HuH-7.5 (cell line): ENCODE results near the gene SLC5A12.

Experiments
- DNase-seq: peaks from one replicate; pipeline ENCODE4 v3.0.0; 2011; ENCODE audit warnings: low spot score

Gene SLC5A12

DNA sequence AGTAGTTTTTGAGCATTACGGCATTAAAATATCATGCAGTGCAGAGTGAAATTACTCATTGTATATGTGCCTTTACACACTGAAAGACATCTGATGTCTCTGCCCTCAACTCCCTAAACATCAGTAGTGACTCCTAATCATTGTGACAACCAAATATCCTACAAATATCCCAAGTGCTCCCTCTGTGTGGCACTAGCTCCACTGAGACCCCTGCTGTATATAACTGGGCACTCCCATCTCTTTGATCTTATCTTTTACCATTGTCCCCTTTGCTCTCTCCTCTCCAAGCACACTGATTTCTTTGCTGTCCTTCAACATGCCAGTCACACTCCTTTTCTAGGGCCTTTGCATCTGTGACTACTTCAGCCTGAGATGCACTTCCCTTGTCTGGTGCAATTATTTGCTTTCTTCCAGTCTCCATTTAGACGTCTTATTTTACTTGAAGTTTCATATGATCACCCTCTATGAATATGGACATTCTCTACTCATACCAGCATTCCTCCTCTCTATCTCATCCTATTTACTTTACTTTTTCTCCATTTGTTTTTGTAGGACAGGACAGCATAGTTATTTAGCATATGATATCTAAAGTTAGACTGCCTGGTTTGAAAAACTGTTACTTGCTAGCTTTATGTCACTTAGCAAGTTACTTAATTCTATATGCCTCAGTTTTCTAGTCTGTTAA is 2.4 kb downstream of the SLC5A12 start:
- DNase-seq, result no peak

DNA sequence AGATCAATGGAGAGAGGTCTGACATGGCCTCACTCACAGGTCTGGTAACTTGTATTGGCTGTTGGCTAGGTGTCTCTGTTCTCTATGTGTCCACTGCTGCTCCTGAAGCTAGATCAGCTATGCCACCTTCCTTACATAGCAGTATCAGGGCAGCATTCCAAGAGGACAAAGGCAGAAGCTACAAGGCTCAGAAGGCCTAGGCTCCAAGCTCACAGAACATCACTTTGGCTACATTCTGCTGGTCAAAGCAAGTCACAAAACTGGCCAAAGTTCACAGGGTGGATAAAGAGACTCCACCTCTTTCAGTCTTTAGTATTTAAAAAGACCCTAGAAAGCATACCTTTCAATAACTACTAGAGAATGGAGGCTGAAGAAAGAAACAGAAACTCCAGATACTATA is 4.1 kb downstream of the SLC5A12 start:
- no peak for DNase-seq

DNA sequence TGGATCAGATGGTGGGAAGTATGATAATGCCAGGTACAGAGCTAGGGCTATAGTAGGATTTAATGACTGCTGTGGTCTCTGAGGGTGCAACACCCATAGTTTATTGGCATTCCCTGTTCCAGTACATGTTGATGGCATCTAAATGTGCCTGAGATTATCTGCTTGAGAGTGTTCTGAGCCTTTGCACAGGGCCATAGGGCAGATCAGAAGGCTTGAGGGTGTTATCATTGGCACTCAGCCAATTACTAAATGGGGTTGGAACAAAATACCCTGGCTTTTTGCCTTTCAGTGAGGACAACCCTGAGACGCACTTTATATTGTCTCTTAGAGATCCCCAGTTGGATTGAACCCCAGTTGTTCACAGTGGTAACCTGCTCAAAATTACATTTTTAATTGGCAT is 6.7 kb downstream of the SLC5A12 start:
- no peak for DNase-seq

DNA sequence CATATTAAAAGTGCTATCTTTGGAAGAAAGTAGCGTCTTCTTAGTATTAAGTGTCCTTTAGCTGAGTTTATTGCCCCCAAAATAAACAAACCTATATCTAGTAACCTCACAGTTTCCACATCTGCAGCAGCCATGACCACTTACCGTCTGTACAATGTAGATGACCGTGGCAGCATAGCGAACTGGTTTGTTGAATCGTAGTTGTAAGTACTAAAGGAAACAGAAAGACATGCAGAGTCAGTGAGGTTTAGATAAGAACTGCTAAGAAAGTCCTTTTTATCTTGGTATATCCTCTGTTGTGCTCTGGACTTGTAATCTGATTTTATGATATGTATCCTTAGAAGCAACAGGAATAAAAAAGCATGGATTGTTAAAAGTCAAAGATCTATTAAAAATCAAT is 9.4 kb downstream of the SLC5A12 start:
- no peak for DNase-seq

DNA sequence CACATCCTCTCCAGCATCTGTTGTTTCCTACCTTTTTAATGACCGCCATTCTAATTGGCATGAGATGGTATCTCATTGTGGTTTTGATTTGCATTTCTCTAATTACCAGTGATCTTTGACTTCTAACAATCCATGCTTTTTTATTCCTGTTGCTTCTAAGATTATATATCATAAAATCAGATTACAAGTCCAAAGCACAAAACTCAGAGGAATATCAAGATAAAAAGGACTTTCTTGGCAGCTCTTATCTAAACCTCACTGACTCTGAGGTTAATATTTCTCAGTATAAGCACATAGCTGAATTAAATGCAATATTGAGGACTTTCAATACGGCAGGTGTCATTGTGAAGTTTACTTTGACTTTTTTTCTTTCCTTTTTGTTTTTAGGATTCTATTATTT is 11.4 kb downstream of the SLC5A12 start:
- DNase-seq, result no peak

DNA sequence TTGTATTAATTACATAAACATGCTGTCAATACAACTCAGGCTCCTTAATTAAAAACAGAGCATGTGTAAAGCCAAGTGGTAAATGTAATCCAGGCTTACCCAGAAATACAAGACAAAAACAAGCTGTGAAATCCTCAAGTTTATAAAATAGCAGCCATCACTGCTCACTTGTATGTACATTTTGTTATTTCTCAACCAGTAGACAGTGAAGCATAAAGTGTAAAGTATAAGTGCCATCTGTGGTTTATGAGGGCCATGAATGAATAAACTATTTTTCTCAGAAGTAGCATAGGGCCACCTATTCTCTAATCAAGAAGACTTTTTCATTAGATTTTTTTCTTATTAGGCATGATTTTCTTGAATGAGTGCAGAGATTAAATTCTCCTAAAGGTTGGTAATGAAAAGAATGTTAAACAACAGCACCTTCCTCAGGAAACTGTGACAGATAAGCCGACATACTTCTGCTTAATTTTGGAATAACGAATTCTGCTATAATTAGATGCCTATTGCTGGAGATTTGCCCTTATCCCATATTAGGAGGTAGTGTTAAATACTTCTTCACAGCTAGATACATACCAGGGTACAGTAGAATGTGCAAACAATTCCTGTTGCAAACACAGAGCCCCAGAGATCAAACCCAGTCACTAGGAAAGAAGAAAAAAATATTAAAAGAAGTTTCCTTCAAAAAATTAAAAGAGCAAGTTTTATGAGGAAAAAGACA is 13.0 kb downstream of the SLC5A12 start:
- no peak for DNase-seq

DNA sequence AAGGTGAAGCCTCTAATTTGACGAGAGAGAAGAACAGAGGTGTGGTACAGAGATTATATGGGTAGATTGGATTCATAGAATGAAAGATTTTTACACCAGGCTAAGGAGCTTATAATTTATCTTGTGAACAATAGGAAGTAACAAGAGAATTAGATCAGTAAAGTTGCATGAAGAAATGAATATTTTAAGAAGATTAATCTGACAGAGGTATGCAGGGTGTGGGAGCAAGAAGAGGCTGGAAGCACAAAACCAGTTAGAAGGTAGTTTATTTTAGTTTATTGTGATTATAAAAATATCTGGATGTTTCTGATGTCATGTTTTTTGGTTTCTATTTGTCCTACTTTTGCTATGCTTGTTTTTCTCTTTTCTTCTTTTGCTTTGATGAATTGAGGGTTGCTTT is 15.7 kb downstream of the SLC5A12 start:
- DNase-seq, result no peak

DNA sequence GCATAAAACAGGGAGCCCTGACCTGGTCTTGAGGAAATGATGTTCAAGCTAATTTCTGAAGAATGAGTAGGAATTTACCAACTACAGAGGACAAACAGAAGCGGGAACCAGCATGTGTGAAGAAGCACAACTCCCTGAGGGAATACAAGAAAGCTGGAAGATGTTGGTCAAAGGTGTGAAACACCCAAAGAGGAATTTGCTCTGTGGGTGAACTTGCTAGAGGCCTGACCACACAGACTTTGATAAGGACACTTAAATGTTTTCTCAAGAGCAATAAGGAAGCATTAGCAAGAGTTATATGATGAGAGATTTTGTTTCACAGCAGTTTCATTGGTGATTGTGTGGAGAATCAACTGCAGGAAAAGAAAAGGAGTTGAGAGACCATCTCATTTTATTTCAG is 17.6 kb downstream of the SLC5A12 start:
- DNase-seq, result no peak

DNA sequence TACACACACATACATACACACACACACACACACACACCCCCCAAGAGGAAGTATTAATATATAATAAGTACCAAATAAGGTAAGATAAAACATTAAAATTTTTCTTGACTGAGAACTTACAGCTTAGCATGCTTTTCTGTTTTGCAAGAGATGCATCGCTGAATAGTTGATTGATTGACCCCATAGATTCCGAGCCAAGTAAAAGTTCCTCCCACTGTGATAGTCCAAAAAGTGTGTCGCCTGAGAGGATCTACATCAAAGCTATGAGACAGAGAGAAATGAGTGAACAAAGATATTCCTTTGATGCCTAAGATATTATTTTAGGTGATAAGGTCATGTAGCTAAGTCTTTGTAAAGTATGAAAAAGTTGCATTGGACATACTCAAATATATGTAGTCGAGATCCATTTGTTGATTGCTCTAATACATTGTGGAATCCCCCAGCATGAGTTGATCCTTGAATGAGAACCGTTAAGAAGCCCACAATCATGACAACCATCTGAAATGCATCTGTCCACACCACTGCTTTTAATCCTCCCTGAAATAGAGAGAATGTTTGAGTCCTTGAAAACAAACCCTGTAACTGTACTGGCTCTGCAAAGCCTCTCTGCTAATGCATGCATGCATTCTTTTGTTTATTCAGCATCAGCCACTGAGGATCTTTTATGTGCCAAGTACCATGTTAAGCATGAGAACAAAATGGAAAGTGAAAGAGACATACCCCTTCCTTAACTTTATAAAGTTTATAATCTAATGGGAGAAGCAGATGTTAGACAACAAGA is 18.3 kb downstream of the SLC5A12 start:
- DNase-seq, result no peak

DNA sequence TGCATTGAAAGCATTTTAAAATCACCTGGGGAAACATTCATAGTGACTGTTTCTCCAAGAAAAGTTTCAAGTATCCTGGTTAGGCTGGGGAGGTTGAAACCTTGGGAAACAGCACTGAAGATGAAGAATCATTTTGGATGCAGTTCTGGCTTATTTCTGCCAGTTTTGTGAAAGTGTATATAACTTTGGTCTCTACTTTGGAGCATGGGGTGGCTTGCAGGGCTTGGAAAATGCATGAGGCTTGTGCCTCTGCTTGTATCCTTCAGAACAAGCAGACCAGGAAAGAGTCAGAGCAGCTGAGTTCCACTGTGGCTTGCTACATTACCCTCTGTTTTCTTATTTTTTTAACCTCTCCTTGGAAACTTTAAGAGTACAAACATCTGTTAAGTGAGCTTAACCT is 19.5 kb downstream of the SLC5A12 start:
- DNase-seq, result no peak

DNA sequence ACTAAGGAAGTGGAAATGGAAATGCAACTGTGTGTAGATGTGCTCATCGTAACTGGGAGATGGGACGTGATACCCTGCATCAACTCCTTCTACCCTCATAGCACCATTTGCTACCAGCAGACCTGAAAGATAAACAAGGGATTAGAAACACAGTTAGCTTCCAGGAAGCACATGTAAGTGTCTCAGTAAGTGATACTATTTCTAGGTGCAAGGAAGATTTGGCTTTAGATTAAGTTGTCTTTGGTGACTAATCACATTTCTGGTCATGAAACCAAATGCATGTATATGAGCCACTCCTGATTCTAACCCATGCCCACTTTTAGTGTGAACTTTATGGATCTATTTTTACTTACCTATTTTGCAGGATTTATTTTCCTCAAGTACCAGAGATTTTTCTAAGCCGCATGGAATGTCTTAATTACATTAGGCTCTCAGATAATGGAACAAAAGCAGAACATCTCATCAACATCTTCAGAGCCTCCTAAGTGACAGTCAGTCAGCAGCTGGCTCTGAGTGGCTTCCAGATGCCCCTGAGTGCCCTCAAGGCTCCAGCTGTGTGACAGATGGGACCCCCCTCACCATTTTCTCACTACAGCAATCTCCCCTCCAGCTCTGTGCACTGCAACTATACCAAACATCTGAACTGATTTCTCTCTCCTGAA is 21.2 kb downstream of the SLC5A12 start:
- DNase-seq, result no peak

DNA sequence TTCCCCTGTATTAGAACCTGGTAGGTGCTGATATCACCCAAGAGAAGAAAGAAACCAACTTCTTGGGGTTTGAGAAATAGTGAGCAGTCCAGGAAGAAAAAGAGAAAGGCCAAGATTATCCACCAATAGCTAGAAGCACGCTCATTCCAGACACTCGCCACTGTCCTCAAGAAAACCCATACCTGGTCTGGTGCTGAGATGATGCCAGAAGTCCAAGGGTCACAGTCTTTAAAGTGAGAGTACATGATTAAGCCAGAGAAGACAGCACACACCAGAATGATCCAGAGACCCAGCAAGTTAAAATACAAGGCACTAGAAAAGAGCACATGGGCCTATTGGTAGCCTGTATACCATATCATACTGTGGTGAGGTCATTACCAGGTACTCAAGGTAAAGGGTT is 23.6 kb downstream of the SLC5A12 start:
- DNase-seq, result no peak

DNA sequence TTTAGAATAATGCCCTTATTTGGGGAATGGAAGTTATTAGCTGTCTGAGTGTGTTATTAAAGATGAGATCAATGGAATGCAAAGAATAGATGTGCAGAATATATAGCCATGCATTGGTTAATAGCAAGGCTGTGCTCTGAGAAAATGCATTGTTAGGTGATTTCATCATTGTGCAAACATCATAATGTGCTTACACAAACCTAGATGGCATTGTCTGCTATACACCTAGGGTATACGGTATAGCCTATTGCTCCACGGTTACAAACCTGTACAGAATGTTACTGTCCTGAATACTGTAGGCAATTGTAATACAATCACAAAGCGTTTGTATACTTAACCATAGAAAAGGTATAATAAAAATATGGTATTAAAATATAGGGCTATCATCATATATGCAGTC is 25.5 kb downstream of the SLC5A12 start:
- DNase-seq, result no peak

DNA sequence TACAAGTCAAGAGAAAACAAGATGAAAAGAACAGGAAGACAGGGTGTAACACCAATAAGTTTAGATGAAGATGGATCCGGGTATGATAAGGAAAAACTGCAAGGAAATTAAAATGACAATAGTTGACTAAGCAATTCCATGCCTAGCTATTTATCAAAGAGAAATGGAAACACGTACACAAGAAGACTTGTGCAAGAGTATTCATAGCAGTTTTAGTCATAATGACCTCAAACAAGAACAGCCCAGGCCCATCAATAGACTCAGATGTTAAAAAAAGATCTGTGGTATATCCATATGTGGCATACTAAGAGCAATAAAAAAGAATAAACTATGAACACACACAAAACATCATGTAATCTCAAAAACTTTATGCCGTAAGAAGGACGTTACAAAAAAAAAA is 33.2 kb downstream of the SLC5A12 start:
- DNase-seq, result no peak

DNA sequence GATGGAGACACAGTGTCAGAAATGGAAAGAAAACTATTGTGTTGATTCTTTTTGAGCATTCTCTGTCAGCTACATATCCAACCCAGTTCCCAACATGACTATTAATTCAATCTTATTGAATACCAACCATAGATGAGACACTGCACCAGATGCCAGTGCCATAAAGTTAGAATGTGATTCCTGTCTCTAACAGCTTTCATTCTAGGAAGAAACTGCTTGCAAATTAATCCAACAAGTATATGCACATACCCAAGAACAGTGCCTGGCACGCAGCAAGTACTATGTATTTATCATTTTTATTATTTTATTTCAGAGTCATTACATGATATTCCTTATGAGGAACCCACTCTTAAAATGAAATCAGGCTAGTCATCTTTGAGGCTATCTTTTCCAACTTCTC is 34.5 kb downstream of the SLC5A12 start:
- no peak for DNase-seq

DNA sequence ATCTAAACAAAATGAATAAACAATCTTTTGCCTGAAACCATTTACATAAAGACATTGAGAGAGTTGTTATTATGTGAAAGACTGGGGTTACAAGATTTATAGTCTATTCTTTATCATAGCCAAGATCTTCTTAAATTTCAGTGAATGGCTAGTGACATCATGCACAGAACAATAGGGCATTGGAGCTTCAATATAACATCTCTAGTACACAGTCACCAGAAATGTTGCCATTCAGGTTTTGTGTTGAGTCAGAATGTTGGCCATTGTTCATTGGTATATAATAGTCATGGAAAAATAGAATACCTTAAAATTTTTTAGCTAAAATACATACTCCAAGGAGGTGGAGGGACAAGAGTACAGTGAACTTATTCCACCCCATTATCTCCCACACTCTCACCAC is 44.3 kb downstream of the SLC5A12 start:
- no peak for DNase-seq

DNA sequence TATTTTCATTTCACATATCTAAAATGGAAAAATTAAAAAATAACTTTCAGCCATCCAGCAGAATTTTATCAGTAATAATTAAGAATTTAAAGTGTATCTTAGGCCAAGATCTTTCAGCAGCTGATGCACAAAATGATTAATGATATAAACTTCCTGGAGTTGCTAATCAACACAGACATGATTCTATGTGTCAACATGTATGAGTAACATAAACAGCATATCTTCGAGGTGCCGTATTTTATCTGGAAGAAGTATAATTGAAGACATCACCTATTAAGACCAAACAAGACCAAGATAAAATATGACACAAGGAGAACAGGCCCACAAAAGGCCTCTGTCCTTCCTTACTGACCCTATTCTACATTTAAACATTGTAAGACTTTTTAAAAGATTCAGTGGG is 45.2 kb downstream of the SLC5A12 start:
- DNase-seq, result no peak

DNA sequence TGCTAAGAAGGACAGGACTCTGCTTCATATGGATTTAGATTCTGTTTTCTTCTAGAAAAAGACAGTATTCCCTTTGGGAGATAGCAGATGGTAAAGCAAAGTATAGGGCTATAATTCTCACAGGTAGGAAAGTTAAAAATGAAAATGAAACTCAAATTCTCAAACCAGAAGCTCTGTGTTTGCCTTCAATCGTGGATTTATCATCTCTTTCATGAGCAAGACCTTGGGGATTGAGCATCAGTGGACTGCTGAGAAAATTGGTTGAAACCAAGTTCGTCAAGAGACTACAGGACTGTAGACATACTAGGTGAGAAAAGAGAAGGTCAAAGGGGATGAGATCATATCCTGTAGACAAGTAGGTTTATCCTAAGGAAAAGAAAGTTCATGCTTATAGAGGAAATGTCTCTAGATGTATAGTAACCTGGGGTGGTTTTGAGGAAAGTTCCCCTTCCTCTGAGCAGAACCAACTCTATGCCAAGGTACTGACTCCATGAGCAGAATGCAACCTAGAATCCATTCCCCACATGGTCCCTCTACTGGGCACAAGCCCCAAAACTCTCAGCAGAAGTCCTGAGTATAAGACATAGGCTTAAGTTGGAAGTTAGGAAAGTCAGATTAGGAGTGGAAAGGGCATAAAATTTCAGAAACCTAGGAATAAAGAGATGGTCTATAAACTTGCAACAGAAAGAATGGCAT is 46.5 kb downstream of the SLC5A12 start:
- DNase-seq, result no peak

DNA sequence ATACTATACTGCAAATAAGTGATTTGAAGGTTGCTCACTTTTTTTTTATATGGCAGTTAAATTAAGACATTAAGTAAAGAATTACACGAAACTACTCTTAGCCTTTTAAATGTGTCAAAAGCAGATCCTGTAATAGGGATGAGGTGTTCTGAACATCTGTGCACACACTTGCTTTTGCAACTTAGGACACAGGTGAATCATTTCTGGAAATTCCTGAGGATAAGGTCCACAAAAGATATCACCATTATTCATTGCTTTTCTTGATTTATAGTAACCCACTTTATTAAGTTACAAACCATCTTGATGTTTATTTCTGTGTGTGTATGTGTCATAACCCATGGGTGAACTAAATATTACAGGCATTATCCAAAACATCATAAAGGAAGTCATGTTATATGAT is 55.9 kb downstream of the SLC5A12 start:
- DNase-seq, result no peak

DNA sequence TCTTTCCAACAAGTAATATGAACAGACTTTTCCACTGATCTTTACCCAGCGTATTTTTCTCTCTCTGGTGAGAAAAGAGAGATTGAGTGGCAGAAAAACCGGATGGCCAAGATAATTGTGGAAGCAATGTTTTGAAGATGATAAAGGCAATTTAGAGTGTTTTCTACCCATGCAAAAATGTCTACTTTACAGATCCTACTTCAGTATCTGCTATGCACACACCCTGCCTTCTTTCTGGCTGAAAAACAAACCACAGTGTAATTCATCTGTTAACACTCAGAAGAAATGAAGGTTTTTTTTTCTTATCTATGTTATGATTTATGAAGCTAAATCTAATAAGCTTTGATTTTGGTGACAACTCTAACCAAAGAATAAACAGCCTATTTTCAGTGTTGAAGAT is 56.8 kb downstream of the SLC5A12 start:
- no peak for DNase-seq

DNA sequence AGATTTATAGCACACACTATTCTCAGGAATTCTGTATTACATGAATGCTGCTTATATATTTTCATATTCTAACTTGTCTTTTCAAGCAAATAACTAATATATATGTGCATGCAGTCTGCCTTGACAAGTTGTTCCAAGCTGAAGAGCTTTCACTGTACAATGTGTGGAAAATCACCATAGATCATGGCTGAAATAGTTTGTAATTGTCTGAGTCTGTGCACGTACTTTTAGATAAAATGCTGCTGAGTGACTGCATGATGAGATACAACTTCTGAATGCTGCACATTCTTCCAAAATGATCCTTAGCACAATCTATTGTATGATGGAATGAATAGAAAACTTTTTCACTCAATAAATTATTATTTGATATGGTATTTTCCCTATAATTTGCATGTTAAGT is 58.9 kb downstream of the SLC5A12 start:
- no peak for DNase-seq

DNA sequence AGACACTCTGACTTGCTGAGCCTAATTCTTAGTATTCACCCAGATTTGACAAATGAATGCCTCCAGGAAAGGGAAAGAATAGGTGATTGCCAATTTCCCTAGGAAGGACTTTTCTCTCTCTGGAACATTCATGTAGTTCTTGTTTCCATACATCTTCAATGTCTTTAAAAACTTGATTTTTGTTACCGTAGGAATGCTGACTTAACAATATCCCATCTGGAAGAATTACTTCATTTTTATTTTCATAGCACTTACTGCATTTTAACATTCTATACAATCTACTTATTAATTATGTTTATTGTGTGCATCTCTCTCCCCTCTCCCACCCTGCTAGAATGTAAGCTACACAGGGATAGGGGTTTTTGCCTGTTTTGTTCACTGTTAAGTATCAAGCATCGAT is 66.6 kb downstream of the SLC5A12 start:
- no peak for DNase-seq
